ENCODE results near the gene PKD1L1. TPM values are rescaled to one million over a fixed set of nuclear protein-coding genes. Genes with fewer than 3 reads are reported as not detected.

Gene PKD1L1
- polyA plus RNA-seq, 1 donor from 2014 or later, result 0.06 TPM

- H3K4me1 Mint-ChIP-seq, result peaks cover 22 to 49% (median 33%) of the 10 kb centered on the region in 3 donors
- no peaks in the 10 kb centered on the region for H3K9me3 Mint-ChIP-seq
- peaks cover 1% of the 10 kb centered on the region for H3K27me3 Mint-ChIP-seq
- peak overlapping the region; percentile 83 to 93 (median 86) for H3K27ac Mint-ChIP-seq
- H3K36me3 Mint-ChIP-seq, result peaks cover 1% of the 10 kb centered on the region
- peak overlapping the region in 3 of 4 donors; percentile 31 to 69 (median 69) for H3K4me3 Mint-ChIP-seq
Measured at GRCh38 chr7:47726047-47726726, 222.1 kb downstream of the PKD1L1 start.

DNA sequence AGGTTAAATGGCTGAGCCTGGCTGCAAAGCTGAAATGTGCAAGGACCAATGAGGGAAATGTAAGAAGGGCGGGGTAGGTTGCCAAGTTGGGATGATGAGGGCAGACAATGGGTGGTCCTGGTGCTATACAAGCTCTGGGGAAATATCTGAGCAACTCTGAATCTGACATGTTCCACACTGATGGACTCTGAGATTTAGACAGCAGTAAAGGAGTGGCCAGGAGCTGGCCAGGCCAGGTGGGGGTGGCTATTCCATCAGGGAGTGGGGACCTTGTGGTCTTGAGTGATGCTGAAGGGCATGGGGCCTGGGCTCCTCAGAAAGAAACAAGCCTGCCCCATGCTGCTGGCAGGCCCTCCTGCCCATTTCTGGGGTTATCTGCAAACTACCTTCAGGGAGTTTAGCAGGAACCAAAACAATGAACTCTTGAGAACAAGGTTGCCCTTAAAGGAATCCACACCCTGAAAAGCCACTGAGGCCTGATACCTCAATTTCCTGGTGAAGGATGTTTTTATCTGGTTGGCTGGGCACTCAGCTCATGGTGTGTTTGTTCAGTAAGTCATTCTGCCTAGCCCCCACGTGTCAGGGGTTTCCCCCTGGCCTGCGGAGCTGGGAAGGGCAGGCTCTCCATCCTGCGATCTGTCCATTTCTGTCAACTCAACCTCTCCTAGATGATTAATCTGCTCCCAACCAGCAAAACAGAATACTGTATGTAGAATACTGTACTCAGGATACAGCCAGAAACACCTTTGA is 223.1 kb downstream of the PKD1L1 start:
- Mint-ChIP-seq H3K36me3 (peaks cover 1% of the 10 kb centered on the region), H3K27ac (peak overlapping the region; percentile 83 to 93 (median 86)), H3K4me3 (peak overlapping the region; percentile 26 to 84 (median 54)), H3K27me3 (peaks cover 7% of the 10 kb centered on the region), H3K4me1 (peaks cover 31 to 59% (median 42%) of the 10 kb centered on the region in 3 donors), H3K9me3 (peaks cover 0 to 2% (median 0%) of the 10 kb centered on the region in 3 donors)

Other genes starting within 250 kb of the PKD1L1 start
- 38.3 TPM for gene HUS1, start 31.1 kb upstream of the PKD1L1 start, polyA plus RNA-seq
- not detected for gene SUN3, start 80.6 kb upstream of the PKD1L1 start, polyA plus RNA-seq
- gene C7orf57, start 87.1 kb upstream of the PKD1L1 start, polyA plus RNA-seq, result not detected
- gene UPP1, start 140.8 kb upstream of the PKD1L1 start, polyA plus RNA-seq, result 6.2 TPM
- gene ABCA13, start 223.0 kb upstream of the PKD1L1 start, polyA plus RNA-seq, result not detected